Measurements from ENCODE around the gene SPC25. TPM values are rescaled to one million over a fixed set of nuclear protein-coding genes. Genes with fewer than 3 reads are reported as not detected.

The SPC25 gene
- total RNA-seq, 1 donor from 2014 or later = 15.8 TPM

- Mint-ChIP-seq H3K36me3 (ENCODE audit: insufficient read depth) (no peaks in the 10 kb centered on the region), H3K4me3 (ENCODE audit: low read depth) (no peak overlapping the region), H3K27ac (no peak overlapping the region), H3K27me3 (no peaks in the 10 kb centered on the region), H3K9me3 (ENCODE audit: low read depth) (no peaks in the 10 kb centered on the region), H3K4me1 (ENCODE audit: low read depth) (no peaks in the 10 kb centered on the region)
- DNase-seq (ENCODE audit: low spot score, unreplicated experiment) = no peak
- no peak for TF ChIP-seq CTCF (IDR thresholded peaks at IDR 0.05; ENCODE audit: unreplicated experiment)
These were observed 42.0 kb downstream of the SPC25 start for GRCh38 chr2:168848225-168848624.

- peaks cover 3% of the 10 kb centered on the region for H3K36me3 Mint-ChIP-seq (ENCODE audit: insufficient read depth)
- no peaks in the 10 kb centered on the region for H3K4me1 Mint-ChIP-seq (ENCODE audit: low read depth)
- H3K9me3 Mint-ChIP-seq (ENCODE audit: low read depth) = peaks cover 5% of the 10 kb centered on the region
- H3K27ac Mint-ChIP-seq = no peak overlapping the region
- H3K27me3 Mint-ChIP-seq = no peaks in the 10 kb centered on the region
- DNase-seq (ENCODE audit: low spot score, unreplicated experiment) = no peak
- no peak for TF ChIP-seq CTCF (IDR thresholded peaks at IDR 0.05; ENCODE audit: unreplicated experiment)
- H3K4me3 Mint-ChIP-seq (ENCODE audit: low read depth) = no peak overlapping the region
These were observed 47.0 kb downstream of the SPC25 start for GRCh38 chr2:168843253-168843652.

- peaks cover 5% of the 10 kb centered on the region for H3K9me3 Mint-ChIP-seq (ENCODE audit: low read depth)
- H3K4me3 Mint-ChIP-seq (ENCODE audit: low read depth) = no peak overlapping the region
- no peaks in the 10 kb centered on the region for H3K4me1 Mint-ChIP-seq (ENCODE audit: low read depth)
- no peak overlapping the region for H3K27ac Mint-ChIP-seq
- TF ChIP-seq CTCF (IDR thresholded peaks at IDR 0.05; ENCODE audit: unreplicated experiment) = no peak
- H3K27me3 Mint-ChIP-seq = no peaks in the 10 kb centered on the region
- no peak for DNase-seq (ENCODE audit: low spot score, unreplicated experiment)
- H3K36me3 Mint-ChIP-seq (ENCODE audit: insufficient read depth) = peaks cover 3% of the 10 kb centered on the region
These were observed 48.8 kb downstream of the SPC25 start for GRCh38 chr2:168841445-168841844.

GRCh38 chr2:168835969-168836368, 54.3 kb downstream of the SPC25 start:
- no peak for DNase-seq (ENCODE audit: low spot score, unreplicated experiment)
- H3K4me3 Mint-ChIP-seq (ENCODE audit: low read depth) = no peak overlapping the region
- no peaks in the 10 kb centered on the region for H3K27me3 Mint-ChIP-seq
- H3K4me1 Mint-ChIP-seq (ENCODE audit: low read depth) = no peaks in the 10 kb centered on the region
- H3K27ac Mint-ChIP-seq = no peak overlapping the region
- TF ChIP-seq CTCF (IDR thresholded peaks at IDR 0.05; ENCODE audit: unreplicated experiment) = no peak
- H3K9me3 Mint-ChIP-seq (ENCODE audit: low read depth) = peaks cover 5% of the 10 kb centered on the region
- peaks cover 4% of the 10 kb centered on the region for H3K36me3 Mint-ChIP-seq (ENCODE audit: insufficient read depth)

GRCh38 chr2:168831662-168832061, 58.6 kb downstream of the SPC25 start:
- no peak overlapping the region for H3K27ac Mint-ChIP-seq

More at GRCh38 chr2:168831662-168832061, 58.6 kb downstream of the SPC25 start:
- TF ChIP-seq CTCF (IDR thresholded peaks at IDR 0.05; ENCODE audit: unreplicated experiment) = no peak
- Mint-ChIP-seq H3K4me1 (ENCODE audit: low read depth) (no peaks in the 10 kb centered on the region), H3K27me3 (no peaks in the 10 kb centered on the region), H3K36me3 (ENCODE audit: insufficient read depth) (peaks cover 2% of the 10 kb centered on the region), H3K9me3 (ENCODE audit: low read depth) (no peaks in the 10 kb centered on the region), H3K4me3 (ENCODE audit: low read depth) (no peak overlapping the region)
- DNase-seq (ENCODE audit: low spot score, unreplicated experiment) = no peak
